GM13977 (cell line): ENCODE measurements around the gene AKT1S1.
"Not testable (repeated sequence)": the region's sequence is repeated elsewhere in the genome, so short reads cannot be mapped to it uniquely, and the experiment has no call there.

ENCODE experiments used
- DNase-seq: peaks from one replicate; pipeline ENCODE4 v3.0.0; 2012; ENCODE audit warnings: low spot score
- CTCF ChIP-seq: IDR thresholded peaks from 2 replicates; pipeline ENCODE4 v1.5.1; 2012; ENCODE audit warnings: mild to moderate bottlenecking, control low read depth; ENCODE audit not compliant: insufficient read depth; ENCODE audit errors: extremely low read depth, missing control alignments
- in situ Hi-C: fragments of 300-500 bp; cut with MboI; formaldehyde crosslinking; loops from one replicate; pipeline ENCODE4 v1.12.0; 2022; ENCODE audit warnings: low sequenced_read_pairs, low pct_unique_long_range_greater_than_20kb, mixed read lengths, inconsistent platforms; ENCODE audit not compliant: unreplicated experiment

The AKT1S1 gene

GRCh38 chr19:49877020-49877878 lies at the start of gene AKT1S1, which contains the start of gene TBC1D17:
AKT1S1 (minus strand) TSS chr19:49877355; CDS start chr19:49873295, 4,060 bp downstream.
TBC1D17 (plus strand) TSS chr19:49877702; CDS start chr19:49877724, 22 bp downstream.
- no peak for TF ChIP-seq CTCF
- in situ Hi-C loops, result no loop called here
- peak; percentile 97 for DNase-seq

DNA sequence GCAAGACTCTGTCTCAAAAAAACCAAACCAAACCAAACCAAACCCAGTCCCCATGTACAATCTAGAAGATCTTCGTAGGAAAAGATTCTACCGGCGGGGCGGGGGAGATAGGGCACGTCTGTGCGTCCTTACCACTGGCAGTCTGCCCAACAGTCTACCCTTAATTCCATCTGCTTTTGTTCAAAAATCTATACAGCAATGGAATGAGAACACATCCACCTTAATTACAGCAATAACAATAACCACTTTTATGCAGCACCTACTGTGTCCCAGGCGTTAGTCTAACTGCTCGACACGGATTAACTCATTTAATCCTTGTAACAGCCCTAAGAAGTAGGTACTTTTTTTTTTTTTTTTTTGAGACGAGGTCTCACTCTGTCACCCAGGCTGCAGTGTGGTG lies 49.4 kb upstream of the AKT1S1 start:
- no peak for DNase-seq
- in situ Hi-C loops, result loop anchor here (25.0 kb wide), 1 partner anchor 211 kb away; no protein-coding TSS in a partner anchor
- no peak for TF ChIP-seq CTCF

- in situ Hi-C loops, result loop anchor here (25.0 kb wide), 1 partner anchor 212 kb away; no protein-coding TSS in a partner anchor
- TF ChIP-seq CTCF, result no peak
- no peak for DNase-seq
Measured at GRCh38 chr19:49925486-49925885, 48.3 kb upstream of the AKT1S1 start.

GRCh38 chr19:49924881-49925210 lies 47.7 kb upstream of the AKT1S1 start:
- in situ Hi-C loops, result loop anchor here (25.0 kb wide), 1 partner anchor 212 kb away; no protein-coding TSS in a partner anchor
- DNase-seq, result not testable (repeated sequence)

DNA sequence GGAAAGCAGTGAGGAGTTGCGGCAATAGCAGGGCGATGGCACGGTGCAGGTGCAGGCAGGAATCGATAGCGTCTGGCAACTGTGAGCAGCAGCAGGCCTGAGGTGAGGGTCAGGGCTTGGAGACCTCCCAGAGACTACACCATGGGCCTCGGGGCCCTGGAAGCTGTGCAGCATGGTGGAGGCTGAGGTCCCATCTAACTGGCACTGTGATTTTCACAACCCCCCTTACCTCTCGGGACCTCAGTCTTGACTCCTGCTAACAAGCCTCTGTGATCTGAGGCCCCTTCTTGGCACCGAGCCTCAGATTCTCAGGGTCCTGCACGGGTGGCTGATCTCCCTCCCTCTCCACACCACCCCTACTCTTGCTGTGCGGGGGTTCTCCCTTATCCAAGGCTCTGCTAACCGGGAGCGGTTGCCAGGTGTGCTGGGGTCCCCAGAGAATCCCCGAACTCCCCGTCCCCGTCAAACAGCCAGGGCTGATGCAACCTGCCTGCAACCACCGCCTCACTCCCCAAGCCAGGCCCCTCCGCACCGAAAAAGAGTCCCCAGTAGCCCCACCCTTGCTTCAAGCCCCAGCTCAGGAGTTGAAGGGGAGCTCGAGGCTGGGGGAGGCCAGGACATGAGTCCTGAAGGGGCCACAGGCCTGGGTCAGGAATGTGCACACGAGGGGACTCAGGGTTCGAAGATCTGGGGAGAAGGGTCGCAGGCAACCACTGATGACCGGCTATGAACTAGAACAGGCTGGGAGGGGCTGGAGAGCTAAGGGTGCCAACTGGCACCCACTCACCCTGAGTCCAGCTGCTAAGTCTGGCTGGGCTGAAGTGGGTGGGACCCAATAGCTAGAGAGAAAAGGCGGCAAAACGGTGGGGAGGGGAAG lies 47.1 kb upstream of the AKT1S1 start:
- DNase-seq, result no peak
- no peak for TF ChIP-seq CTCF
- in situ Hi-C loops, result no loop called here

DNA sequence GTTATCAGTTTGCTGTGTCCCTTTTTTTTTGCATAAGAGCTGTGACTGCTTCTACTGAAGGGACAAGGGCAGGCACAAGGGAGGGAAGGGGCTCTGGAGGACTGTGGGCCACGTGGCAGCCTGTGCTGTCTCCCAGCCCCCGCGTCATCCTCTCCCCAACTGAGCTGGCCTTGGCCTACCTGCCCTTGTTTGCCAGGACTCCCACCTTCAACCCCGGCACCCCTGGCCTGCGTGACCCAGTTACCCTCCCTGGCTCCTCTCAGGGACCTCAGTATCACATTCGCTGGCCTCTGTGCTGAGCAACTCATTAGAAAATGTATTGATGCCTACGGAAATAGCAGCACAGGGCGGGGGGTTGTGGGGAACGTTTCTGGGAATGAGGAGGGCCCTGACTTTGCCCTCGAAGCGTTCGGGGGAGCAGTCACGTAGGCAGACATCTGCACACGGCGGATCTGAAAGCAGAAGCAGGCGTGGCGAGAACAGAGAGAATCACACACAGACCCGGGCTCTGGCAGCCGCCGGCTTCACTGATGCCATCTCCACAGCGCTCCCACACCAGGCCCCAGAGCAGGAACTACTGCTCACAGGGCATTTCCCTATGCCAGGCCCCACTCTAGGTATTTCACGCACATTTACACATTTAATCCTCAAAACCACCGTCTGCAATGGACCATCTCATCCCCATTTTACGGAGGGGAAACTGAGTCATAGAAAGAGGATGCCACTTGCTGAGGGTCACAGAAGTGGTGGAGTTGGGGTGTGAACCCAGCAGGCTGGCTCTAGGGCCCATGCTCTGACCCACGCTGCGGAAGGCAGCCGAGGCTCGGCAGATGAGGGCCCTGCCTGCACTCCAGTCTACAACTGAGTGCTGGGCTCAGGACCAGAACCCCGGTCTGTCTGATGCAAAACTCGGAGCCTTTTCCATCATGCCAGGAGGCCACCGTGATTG lies 46.2 kb upstream of the AKT1S1 start:
- no peak for DNase-seq
- no peak for TF ChIP-seq CTCF
- in situ Hi-C loops, result no loop called here
